Measurements from ENCODE around the gene CCND1.

Gene CCND1

GRCh38 chr11:69654660-69655478 lies 13.9 kb downstream of the CCND1 start:
- DNase-seq: no peak

- no peak for DNase-seq
These were observed 14.8 kb downstream of the CCND1 start for GRCh38 chr11:69655479-69656428.

GRCh38 chr11:69656536-69657455 lies 15.8 kb downstream of the CCND1 start:
- no peak for DNase-seq

GRCh38 chr11:69657456-69657910 lies 16.5 kb downstream of the CCND1 start:
- no peak for DNase-seq

GRCh38 chr11:69657911-69658625 lies 17.1 kb downstream of the CCND1 start:
- no peak for DNase-seq

- no peak for DNase-seq
These were observed 17.9 kb downstream of the CCND1 start for GRCh38 chr11:69658626-69659450.

- DNase-seq: no peak
These were observed 18.6 kb downstream of the CCND1 start for GRCh38 chr11:69659591-69659990.

GRCh38 chr11:69660001-69660500 lies 19.1 kb downstream of the CCND1 start:
- no peak for DNase-seq

GRCh38 chr11:69661413-69661715 lies 20.4 kb downstream of the CCND1 start:
- DNase-seq: no peak

GRCh38 chr11:69662021-69662698 lies 21.2 kb downstream of the CCND1 start:
- no peak for DNase-seq

GRCh38 chr11:69662806-69663205 lies 21.9 kb downstream of the CCND1 start:
- DNase-seq: no peak

- DNase-seq: no peak
These were observed 22.4 kb downstream of the CCND1 start for GRCh38 chr11:69663326-69663725.

GRCh38 chr11:69664103-69664775 lies 23.3 kb downstream of the CCND1 start:
- no peak for DNase-seq

- DNase-seq: no peak
These were observed 23.9 kb downstream of the CCND1 start for GRCh38 chr11:69664901-69665300.

- DNase-seq: no peak
These were observed 24.7 kb downstream of the CCND1 start for GRCh38 chr11:69665669-69666068.

- no peak for DNase-seq
These were observed 25.3 kb downstream of the CCND1 start for GRCh38 chr11:69666261-69666660.

- no peak for DNase-seq
These were observed 26.0 kb downstream of the CCND1 start for GRCh38 chr11:69666752-69667536.

- no peak for DNase-seq
These were observed 27.0 kb downstream of the CCND1 start for GRCh38 chr11:69667619-69668604.
